AG04450 (cell line): ENCODE results near the gene PIGQ. TPM values are rescaled to one million over a fixed set of nuclear protein-coding genes. Genes with fewer than 3 reads are reported as not detected.

Experiments
- CTCF ChIA-PET: fragments of 300-600, 350-600 bp; formaldehyde crosslinking; extraction: SDS; loops from one replicate; lab custom pipeline; 2022; ENCODE audit warnings: antibody characterized with exemption, inconsistent platforms; lab: Charles Lee
- POLR2A ChIA-PET: fragments of 350-600 bp; formaldehyde crosslinking; extraction: SDS; loops from one replicate; lab custom pipeline; 2021; ENCODE audit warnings: antibody characterized with exemption, inconsistent platforms; lab: Yijun Ruan, JAX
- DNase-seq: peaks from one replicate; pipeline ENCODE4 v3.0.0-alpha.2; 2011; ENCODE audit warnings: low read depth, low spot score
- H3K27ac ChIP-seq: one replicate; pipeline ENCODE4 v1.5.1; 2012; ENCODE audit warnings: low read depth, low read length, control low read depth
- H3K27me3 ChIP-seq: one replicate; pipeline ENCODE4 v1.6.0; 2012; ENCODE audit warnings: low read length; ENCODE audit not compliant: control insufficient read depth, insufficient read depth
- H3K4me3 ChIP-seq: 2 replicates; pipeline ENCODE4 v1.5.1; 2011; ENCODE audit warnings: mild to moderate bottlenecking, low read depth, low read length, control low read depth
- H3K9me3 ChIP-seq: 2 replicates; pipeline ENCODE4 v1.5.1; 2012; ENCODE audit warnings: low read length; ENCODE audit not compliant: control insufficient read depth, insufficient read depth
- polyA plus RNA-seq: library from polyadenylated mRNA; depleted of rRNA; stranded (reverse); fragments of >200 nt; gene quantifications from 2 replicates; pipeline ENCODE4 v1.2.3, GENCODE V29; 2011
- TF ChIP-seq, protein P1 (sequence below): IDR thresholded peaks from 2 replicates; pipeline ENCODE4 v1.5.1; 2011; ENCODE audit warnings: low read depth, low read length, control low read depth, inconsistent platforms

PIGQ gene
- polyA plus RNA-seq, 1 experiment: 12.1 TPM

DNA sequence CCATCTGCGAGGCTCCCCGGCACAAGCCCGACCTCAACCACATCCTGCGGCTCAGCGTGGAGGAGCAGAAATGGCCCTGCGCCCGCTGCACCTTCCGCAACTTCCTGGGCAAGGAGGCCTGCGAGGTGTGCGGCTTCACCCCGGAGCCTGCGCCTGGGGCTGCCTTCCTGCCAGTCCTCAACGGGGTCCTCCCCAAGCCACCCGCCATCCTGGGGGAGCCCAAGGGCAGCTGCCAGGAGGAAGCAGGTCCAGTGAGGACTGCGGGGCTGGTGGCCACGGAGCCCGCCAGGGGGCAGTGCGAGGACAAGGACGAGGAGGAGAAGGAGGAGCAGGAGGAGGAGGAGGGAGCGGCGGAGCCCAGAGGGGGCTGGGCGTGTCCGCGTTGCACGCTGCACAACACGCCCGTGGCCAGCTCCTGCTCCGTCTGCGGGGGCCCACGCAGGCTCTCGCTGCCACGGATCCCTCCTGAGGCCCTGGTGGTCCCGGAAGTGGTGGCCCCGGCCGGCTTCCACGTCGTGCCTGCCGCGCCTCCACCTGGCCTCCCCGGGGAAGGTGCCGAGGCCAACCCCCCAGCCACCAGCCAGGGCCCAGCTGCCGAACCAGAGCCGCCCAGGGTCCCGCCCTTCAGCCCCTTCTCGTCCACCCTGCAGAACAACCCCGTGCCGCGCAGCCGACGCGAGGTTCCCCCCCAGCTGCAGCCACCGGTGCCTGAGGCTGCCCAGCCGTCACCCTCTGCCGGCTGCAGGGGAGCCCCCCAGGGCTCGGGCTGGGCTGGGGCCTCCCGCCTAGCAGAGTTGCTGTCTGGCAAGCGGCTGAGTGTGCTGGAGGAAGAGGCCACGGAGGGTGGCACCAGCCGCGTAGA, 22.6 kb upstream of the PIGQ start:
- CTCF ChIA-PET: no interaction called here
- Histone ChIP-seq H3K27me3 (no peaks in the 10 kb centered on the region), H3K27ac (no peak overlapping the region), H3K4me3 (no peak overlapping the region), H3K9me3 (peaks cover 16% of the 10 kb centered on the region; the same call in 1 of the 2 replicates)
- TF ChIP-seq, protein P1, sequence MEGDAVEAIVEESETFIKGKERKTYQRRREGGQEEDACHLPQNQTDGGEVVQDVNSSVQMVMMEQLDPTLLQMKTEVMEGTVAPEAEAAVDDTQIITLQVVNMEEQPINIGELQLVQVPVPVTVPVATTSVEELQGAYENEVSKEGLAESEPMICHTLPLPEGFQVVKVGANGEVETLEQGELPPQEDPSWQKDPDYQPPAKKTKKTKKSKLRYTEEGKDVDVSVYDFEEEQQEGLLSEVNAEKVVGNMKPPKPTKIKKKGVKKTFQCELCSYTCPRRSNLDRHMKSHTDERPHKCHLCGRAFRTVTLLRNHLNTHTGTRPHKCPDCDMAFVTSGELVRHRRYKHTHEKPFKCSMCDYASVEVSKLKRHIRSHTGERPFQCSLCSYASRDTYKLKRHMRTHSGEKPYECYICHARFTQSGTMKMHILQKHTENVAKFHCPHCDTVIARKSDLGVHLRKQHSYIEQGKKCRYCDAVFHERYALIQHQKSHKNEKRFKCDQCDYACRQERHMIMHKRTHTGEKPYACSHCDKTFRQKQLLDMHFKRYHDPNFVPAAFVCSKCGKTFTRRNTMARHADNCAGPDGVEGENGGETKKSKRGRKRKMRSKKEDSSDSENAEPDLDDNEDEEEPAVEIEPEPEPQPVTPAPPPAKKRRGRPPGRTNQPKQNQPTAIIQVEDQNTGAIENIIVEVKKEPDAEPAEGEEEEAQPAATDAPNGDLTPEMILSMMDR: peak; percentile 31; the same call in 1 of the 2 replicates
- POLR2A ChIA-PET: no interaction called here
- no peak for DNase-seq

DNA sequence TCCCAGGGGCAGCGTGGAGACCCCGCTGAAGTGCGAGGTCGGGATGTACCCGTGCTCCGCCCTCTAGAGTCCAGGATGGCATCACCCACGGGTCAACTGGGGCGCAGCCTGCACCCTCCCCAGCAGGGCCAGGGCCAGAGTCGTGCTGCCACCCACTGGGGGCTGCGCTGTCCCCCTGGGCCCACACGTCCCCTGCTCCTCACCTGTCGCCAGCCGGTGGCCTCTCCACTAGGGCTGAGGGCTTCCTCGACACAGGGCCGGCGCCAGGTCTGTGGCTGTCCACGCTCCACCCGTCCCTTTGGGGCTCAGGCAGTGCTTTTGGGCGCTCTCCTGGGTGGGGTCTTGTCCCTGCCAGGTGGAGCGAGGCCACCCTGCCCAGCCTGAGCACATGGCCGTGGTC, 21.2 kb upstream of the PIGQ start:
- ChIA-PET POLR2A (no interaction called here), CTCF (no interaction called here)

DNA sequence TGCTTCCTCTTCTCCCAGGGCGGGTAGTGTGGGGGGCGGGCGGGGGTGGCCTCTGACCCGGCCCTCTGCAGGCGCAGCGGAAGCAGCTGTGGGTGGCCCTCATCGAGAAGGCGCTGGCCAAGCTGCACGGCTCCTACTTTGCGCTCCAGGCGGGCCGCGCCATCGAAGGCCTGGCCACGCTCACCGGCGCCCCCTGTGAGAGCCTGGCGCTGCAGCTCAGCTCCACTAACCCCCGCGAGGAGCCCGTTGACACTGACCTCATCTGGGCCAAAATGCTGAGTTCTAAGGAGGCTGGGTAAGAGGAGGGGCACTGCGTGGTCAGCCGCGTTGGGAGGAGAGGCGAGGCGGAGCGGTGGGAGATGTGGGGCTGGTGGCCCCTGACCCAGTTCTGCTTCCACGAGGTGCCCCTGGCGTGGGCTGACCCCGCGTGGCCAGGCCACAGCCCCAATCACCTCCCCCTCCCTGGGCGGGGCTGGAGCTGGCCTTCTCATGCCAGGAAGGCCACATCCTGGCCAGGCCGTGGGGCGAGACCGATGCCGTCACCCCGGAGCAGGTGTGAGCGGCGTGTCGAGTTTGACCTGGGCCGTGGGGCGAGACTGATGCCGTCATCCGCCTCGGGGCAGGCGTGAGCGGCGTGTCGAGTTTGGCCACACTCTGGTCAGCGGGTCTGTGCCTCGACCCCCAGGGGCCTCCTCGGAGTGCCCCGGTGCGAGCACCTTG, 20.1 kb upstream of the PIGQ start:
- CTCF ChIA-PET: no interaction called here
- DNase-seq: no peak
- H3K27me3 ChIP-seq: no peaks in the 10 kb centered on the region
- POLR2A ChIA-PET: interaction anchor here (0.7 kb wide), 1 partner anchor 21 kb away, joined by 3 read pairs; no protein-coding TSS in a partner anchor
- H3K27ac ChIP-seq: no peak overlapping the region
- H3K9me3 ChIP-seq: peaks cover 9% of the 10 kb centered on the region; the same call in 1 of the 2 replicates
- TF ChIP-seq, protein P1: no peak
- H3K4me3 ChIP-seq: no peak overlapping the region

More for the DNA sequence above, 21.2 kb upstream of the PIGQ start:
- H3K9me3 ChIP-seq: peaks cover 16% of the 10 kb centered on the region; the same call in 1 of the 2 replicates
- no peak for DNase-seq
- no peaks in the 10 kb centered on the region for H3K27me3 ChIP-seq
- no peak overlapping the region for H3K27ac ChIP-seq
- no peak overlapping the region for H3K4me3 ChIP-seq
- TF ChIP-seq, protein P1: no peak

DNA sequence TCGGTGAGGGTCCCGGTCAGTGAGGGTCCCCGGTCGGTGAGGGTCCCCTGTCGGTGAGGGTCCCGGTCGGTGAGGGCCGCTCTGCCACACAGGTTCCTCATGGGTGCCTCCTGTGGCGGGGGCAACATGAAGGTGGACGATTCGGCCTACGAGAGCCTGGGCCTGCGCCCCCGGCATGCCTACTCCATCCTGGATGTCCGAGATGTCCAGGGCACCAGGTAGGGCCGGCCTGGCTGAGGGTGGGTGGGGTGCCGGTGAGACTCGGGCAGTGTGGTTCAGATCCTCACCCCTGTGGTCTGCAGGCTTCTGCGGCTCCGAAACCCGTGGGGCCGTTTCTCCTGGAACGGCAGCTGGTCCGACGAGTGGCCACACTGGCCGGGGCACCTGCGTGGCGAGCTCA, 18.6 kb upstream of the PIGQ start:
- Histone ChIP-seq H3K27ac (no peak overlapping the region), H3K4me3 (no peak overlapping the region), H3K27me3 (no peaks in the 10 kb centered on the region), H3K9me3 (peaks cover 9% of the 10 kb centered on the region; the same call in 1 of the 2 replicates)
- POLR2A ChIA-PET: no interaction called here
- TF ChIP-seq, protein P1: no peak
- no peak for DNase-seq
- CTCF ChIA-PET: no interaction called here

DNA sequence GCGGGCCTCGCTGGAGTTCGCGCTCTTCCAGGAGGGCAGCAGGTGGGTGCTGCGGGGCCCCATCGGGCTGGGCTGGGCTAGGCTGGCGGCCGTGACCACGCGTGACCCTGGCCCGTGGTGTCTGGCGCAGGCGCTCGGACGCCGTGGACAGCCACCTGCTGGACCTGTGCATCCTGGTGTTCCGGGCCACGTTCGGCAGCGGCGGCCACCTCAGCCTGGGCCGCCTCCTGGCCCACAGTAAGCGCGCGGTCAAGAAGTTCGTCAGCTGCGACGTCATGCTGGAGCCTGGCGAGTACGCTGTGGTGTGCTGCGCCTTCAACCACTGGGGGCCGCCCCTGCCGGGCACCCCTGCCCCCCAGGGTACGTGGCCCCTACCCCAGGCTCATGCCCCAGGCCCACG, 17.6 kb upstream of the PIGQ start:
- DNase-seq: no peak
- POLR2A ChIA-PET: no interaction called here
- peaks cover 9% of the 10 kb centered on the region; the same call in 1 of the 2 replicates for H3K9me3 ChIP-seq
- CTCF ChIA-PET: no interaction called here
- no peak overlapping the region for H3K4me3 ChIP-seq
- H3K27me3 ChIP-seq: no peaks in the 10 kb centered on the region
- TF ChIP-seq, protein P1: no peak
- H3K27ac ChIP-seq: no peak overlapping the region
